Thyroid gland (tissue), 4 donors: ENCODE measurements around the gene FBXO2. TPM values are rescaled to one million over a fixed set of nuclear protein-coding genes. Genes with fewer than 3 reads are reported as not detected.

Experiments used
- DNase-seq, 2 donors: peaks; one replicate each; pipeline ENCODE4 v3.0.0-alpha.2; 2019
- H3K27ac ChIP-seq, 3 donors: fragments of 200-600 bp; sonication (generic); 1 replicate in 2 of 3; 2 replicates in 1 of 3; pipeline ENCODE4 v1.5.1; 2016 to 2019; ENCODE audit warnings: mild to moderate bottlenecking in 1 of 3, moderate library complexity in 1 of 3
- H3K27me3 ChIP-seq: fragments of 200-600 bp; sonication (generic); one replicate; pipeline ENCODE4 v1.5.1; 2019
- H3K36me3 ChIP-seq, 2 donors: fragments of 200-600 bp; sonication (generic); one replicate each; pipeline ENCODE4 v1.5.1; 2016 to 2019
- H3K4me1 ChIP-seq, 2 donors: fragments of 200-600 bp; sonication (generic); one replicate each; pipeline ENCODE4 v1.5.1; 2017 to 2019
- H3K4me3 ChIP-seq, 3 donors: fragments of 200-600 bp; sonication (generic); replicated peaks in 1 of 3; 1 replicate in 2 of 3; 2 replicates in 1 of 3; pipeline ENCODE4 v1.5.1; 2016; ENCODE audit warnings: mild to moderate bottlenecking in 1 of 3
- H3K9me3 ChIP-seq: fragments of 200-600 bp; sonication (generic); one replicate; pipeline ENCODE4 v1.5.1; 2017
- POLR2A ChIP-seq, 2 donors: fragments of 450-650 bp; IDR thresholded peaks; one replicate each; pipeline ENCODE4 v1.6.1; 2017; ENCODE audit warnings: antibody characterized with exemption in 2 of 2, mild to moderate bottlenecking in 2 of 2, moderate library complexity in 1 of 2
- WGBS, 2 donors: methylation state at CpG; one replicate each; pipeline ENCODE4 v1.1.5; 2017; 5-methylcytosine and 5-hydroxymethylcytosine counted together
- intact Hi-C: fragments of 100-400 bp; cut with DNase I; formaldehyde crosslinking; loops from one replicate; pipeline ENCODE4 v1.15.1; 2023
- total RNA-seq, 4 donors: library from RNA; depleted of rRNA; stranded (reverse); fragments of >200 nt; gene quantifications; one replicate each; pipeline ENCODE4 v1.2.3, GENCODE V29; 2016
- TF ChIP-seq, protein P1 (sequence below), 6 experiments: fragments of 200-600 bp in 3 of 6; fragments of 450-650 bp in 3 of 6; sonication (generic) in 3 of 6; IDR thresholded peaks; one replicate each; pipeline ENCODE4 v1.5.1; 2016 to 2019; ENCODE audit warnings: antibody characterized with exemption in 6 of 6, mild to moderate bottlenecking in 2 of 6, inconsistent platforms in 1 of 6, moderate library complexity in 1 of 6

FBXO2 gene
- total RNA-seq, 4 donors from 2014 or later = 4.3 to 9.9 (median 6.7) TPM

DNA sequence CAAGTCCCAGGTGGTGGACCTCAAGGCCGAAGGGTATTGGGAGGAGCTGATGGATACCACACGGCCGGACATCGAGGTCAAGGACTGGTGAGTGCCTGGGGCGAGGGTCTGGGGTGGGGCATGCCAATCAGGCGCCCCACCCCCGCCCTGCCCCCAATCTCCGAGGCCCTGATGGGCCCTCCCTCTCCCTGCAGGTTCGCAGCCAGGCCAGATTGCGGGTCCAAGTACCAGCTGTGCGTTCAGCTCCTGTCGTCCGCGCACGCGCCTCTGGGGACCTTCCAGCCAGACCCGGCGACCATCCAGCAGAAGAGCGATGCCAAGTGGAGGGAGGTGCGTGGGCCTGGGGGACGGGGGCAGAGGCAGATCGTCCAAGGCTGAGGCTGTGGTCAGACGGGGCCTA lies 4.3 kb upstream of the FBXO2 start:
- H3K36me3 ChIP-seq = peaks cover 3 to 5% of the 10 kb centered on the region in 2 donors
- intact Hi-C loops = loop anchor here (10.0 kb wide), 1 partner anchor 146 kb away; the partner anchor contains the start of genes CLCN6 and MTHFR
- H3K27me3 ChIP-seq = no peaks in the 10 kb centered on the region
- no peak for TF ChIP-seq POLR2A (IDR thresholded peaks at IDR 0.05)
- TF ChIP-seq, protein P1, sequence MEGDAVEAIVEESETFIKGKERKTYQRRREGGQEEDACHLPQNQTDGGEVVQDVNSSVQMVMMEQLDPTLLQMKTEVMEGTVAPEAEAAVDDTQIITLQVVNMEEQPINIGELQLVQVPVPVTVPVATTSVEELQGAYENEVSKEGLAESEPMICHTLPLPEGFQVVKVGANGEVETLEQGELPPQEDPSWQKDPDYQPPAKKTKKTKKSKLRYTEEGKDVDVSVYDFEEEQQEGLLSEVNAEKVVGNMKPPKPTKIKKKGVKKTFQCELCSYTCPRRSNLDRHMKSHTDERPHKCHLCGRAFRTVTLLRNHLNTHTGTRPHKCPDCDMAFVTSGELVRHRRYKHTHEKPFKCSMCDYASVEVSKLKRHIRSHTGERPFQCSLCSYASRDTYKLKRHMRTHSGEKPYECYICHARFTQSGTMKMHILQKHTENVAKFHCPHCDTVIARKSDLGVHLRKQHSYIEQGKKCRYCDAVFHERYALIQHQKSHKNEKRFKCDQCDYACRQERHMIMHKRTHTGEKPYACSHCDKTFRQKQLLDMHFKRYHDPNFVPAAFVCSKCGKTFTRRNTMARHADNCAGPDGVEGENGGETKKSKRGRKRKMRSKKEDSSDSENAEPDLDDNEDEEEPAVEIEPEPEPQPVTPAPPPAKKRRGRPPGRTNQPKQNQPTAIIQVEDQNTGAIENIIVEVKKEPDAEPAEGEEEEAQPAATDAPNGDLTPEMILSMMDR (IDR thresholded peaks at IDR 0.05) = no peak
- H3K27ac ChIP-seq = no peak overlapping the region
- WGBS, 2 donors = 91 to 93% methylated on average over 14 of the region's 23 CpGs
- no peak for DNase-seq
- H3K9me3 ChIP-seq = no peaks in the 10 kb centered on the region
- H3K4me1 ChIP-seq = peaks cover 4 to 10% of the 10 kb centered on the region in 2 donors
- H3K4me3 ChIP-seq = no peak overlapping the region

DNA sequence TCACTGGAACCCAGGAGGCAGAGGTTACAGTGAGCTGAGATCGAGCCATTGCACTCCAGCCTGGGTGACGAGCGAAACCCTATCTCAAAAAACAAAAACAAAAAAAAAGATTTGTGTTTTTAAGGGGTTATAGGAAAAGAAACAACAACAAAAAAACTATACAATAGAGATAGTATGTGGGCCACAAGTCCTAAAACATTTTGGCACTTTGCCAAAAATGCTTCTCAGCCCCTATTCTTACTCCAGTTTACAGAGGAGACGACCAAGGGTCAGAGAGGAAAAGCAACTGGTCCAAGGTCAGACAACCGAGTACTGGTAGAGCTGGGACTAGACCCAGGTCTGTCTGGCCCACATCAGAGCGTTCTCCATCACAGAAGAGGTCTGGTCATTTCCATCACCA lies 3.4 kb upstream of the FBXO2 start:
- no peak overlapping the region for H3K27ac ChIP-seq
- H3K27me3 ChIP-seq = no peaks in the 10 kb centered on the region
- no peak overlapping the region for H3K4me3 ChIP-seq
- DNase-seq = no peak
- WGBS, 2 donors = 85 to 86% methylated on average over 6 of the region's 6 CpGs
- H3K36me3 ChIP-seq = peaks cover 3 to 5% of the 10 kb centered on the region in 2 donors
- intact Hi-C loops = loop anchor here (10.0 kb wide), 1 partner anchor 147 kb away; the partner anchor contains the start of genes CLCN6 and MTHFR
- peaks cover 4 to 10% of the 10 kb centered on the region in 2 donors for H3K4me1 ChIP-seq
- TF ChIP-seq, protein P1 (IDR thresholded peaks at IDR 0.05) = no peak
- no peaks in the 10 kb centered on the region for H3K9me3 ChIP-seq

DNA sequence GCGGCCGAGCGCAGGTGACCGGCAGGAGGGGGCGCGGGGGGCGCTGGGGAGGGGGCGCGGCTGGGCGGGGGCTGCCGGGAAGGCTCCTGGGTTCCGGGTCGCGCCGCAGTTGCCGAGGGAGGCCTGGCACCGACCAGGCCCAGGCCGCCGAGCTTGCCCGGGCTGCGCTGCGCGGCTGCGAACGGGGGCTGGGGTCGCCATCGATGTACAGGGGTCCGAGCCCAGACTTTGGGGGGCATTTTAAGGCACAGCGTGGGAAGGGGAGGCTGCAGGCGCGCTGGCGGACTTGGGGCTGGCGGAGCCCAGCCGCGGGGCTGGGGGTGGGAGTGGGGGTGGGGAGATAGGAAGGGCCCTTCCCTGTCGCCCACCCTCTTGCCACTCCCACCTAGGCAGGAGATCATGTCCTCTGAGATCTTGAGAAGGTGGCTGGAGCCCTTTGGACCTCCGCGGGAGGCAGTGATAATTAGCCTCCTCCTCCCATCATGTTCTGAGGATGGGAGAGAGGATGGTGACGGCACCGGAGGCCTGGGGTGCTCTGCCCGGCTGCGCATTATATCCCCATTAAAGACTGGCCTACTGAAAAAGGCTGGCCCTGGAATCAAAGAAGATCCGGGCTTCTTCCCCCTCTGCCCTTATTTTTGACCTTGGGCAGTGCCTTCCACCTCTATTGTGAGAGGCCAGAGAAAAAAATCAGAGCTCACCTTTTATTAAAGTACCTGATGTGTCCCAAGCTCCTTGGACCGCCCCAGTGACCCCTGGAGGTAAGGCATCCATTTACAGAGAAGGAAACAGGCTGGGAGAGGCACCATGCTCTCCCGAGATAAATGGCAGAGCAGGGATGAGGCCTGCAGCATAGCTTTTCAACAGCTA lies 945 bp upstream of the FBXO2 start:
- H3K9me3 ChIP-seq = no peaks in the 10 kb centered on the region
- H3K27me3 ChIP-seq = no peaks in the 10 kb centered on the region
- H3K4me3 ChIP-seq = peak overlapping the region; percentile 26 to 85 (median 37)
- TF ChIP-seq, protein P1 (IDR thresholded peaks at IDR 0.05) = no peak
- no peak for TF ChIP-seq POLR2A (IDR thresholded peaks at IDR 0.05)
- peaks cover 0 to 3% of the 10 kb centered on the region in 2 donors for H3K36me3 ChIP-seq
- intact Hi-C loops = loop anchor here (10.0 kb wide), 1 partner anchor 150 kb away; the partner anchor contains the start of genes CLCN6 and MTHFR
- DNase-seq = no peak
- no peak overlapping the region for H3K27ac ChIP-seq
- H3K4me1 ChIP-seq = peaks cover 10 to 18% of the 10 kb centered on the region in 2 donors
- 34 to 47% methylated on average over 8 to 13 of the region's 45 CpGs for WGBS, 2 donors

DNA sequence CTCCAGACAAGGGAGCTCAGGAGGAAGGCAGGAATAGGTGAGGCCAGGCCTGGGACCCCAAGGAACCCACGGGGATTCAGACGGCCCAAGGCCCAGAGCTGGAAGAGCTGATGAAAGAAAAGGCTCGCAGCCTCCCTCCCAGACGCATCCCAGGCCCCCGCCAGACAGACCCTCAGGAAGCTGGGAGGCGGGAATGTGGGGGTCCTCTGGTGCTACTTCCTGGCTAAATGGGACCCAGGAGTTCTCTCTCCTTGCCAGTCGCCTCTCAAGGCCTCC lies 430 bp downstream of the FBXO2 start:
- WGBS, 2 donors = 74 to 100% methylated on average over 1 to 6 of the region's 7 CpGs
- Histone ChIP-seq H3K4me3 (peak overlapping the region in 1 of 3 donors; percentile 85), H3K4me1 (peaks cover 12 to 29% of the 10 kb centered on the region in 2 donors), H3K36me3 (peaks cover 0 to 3% of the 10 kb centered on the region in 2 donors), H3K27ac (peak overlapping the region in 1 of 3 donors; percentile 68), H3K27me3 (no peaks in the 10 kb centered on the region), H3K9me3 (no peaks in the 10 kb centered on the region)
- TF ChIP-seq, protein P1 (IDR thresholded peaks at IDR 0.05) = no peak
- no peak for TF ChIP-seq POLR2A (IDR thresholded peaks at IDR 0.05)
- DNase-seq = no peak
- intact Hi-C loops = loop anchor here (10.0 kb wide), 1 partner anchor 151 kb away; the partner anchor contains the start of genes CLCN6 and MTHFR
